IgD-negative memory B cell (primary cell): ENCODE data around the gene CATSPERD. TPM values are rescaled to one million over a fixed set of nuclear protein-coding genes. Genes with fewer than 3 reads are reported as not detected.
A peak's percentile ranks its signal among the peaks of the same experiment; 100 is the strongest.

Experiments used
- H3K27ac Mint-ChIP-seq, 3 donors: one replicate each; pipeline ENCODE4 v1.8.0; 2020 to 2022; ENCODE audit warnings: mild to moderate bottlenecking in 3 of 3, mixed read lengths in 3 of 3, moderate library complexity in 1 of 3
- H3K27me3 Mint-ChIP-seq: one replicate; pipeline ENCODE4 v1.8.0; 2021; ENCODE audit warnings: mixed read lengths
- H3K36me3 Mint-ChIP-seq: one replicate; pipeline ENCODE4 v1.8.0; 2020; ENCODE audit warnings: mild to moderate bottlenecking, mixed read lengths
- H3K4me1 Mint-ChIP-seq, 3 donors: one replicate each; pipeline ENCODE4 v1.8.0; 2020 to 2022; ENCODE audit warnings: mixed read lengths in 3 of 3, mild to moderate bottlenecking in 1 of 3
- H3K4me3 Mint-ChIP-seq, 4 donors: one replicate each; pipeline ENCODE4 v1.8.0; 2020 to 2022; ENCODE audit warnings: mild to moderate bottlenecking in 4 of 4, mixed read lengths in 4 of 4, moderate library complexity in 3 of 4
- H3K9me3 Mint-ChIP-seq, 3 donors: one replicate each; pipeline ENCODE4 v1.8.0; 2020 to 2021; ENCODE audit warnings: mixed read lengths in 3 of 3, mild to moderate bottlenecking in 1 of 3
- polyA plus RNA-seq: library from polyadenylated mRNA; unstranded; fragments of 300-500 nt; fragmentation: Illumina TruSeq; gene quantifications from one replicate; pipeline ENCODE4 v1.2.3, GENCODE V29; 2021

Gene CATSPERD
- polyA plus RNA-seq, 1 donor from 2014 or later, result not detected

- no peak overlapping the region for H3K4me3 Mint-ChIP-seq
- H3K36me3 Mint-ChIP-seq, result no peaks in the 10 kb centered on the region
- H3K4me1 Mint-ChIP-seq, result peaks cover 6 to 9% (median 8%) of the 10 kb centered on the region in 3 donors
- H3K9me3 Mint-ChIP-seq, result peaks cover 0 to 4% (median 3%) of the 10 kb centered on the region in 3 donors
- H3K27ac Mint-ChIP-seq, result no peak overlapping the region
- peaks cover 7% of the 10 kb centered on the region for H3K27me3 Mint-ChIP-seq
These were observed 103.3 kb downstream of the CATSPERD start for GRCh38 chr19:5823579-5824281.

GRCh38 chr19:5824751-5825150 lies 104.3 kb downstream of the CATSPERD start:
- Mint-ChIP-seq H3K4me3 (no peak overlapping the region), H3K27me3 (peaks cover 7% of the 10 kb centered on the region), H3K9me3 (peaks cover 0 to 4% (median 3%) of the 10 kb centered on the region in 3 donors), H3K4me1 (peaks cover 6 to 8% (median 8%) of the 10 kb centered on the region in 3 donors), H3K27ac (no peak overlapping the region), H3K36me3 (no peaks in the 10 kb centered on the region)

GRCh38 chr19:5825178-5825577 lies 104.7 kb downstream of the CATSPERD start:
- Mint-ChIP-seq H3K4me1 (peaks cover 6 to 10% (median 8%) of the 10 kb centered on the region in 3 donors), H3K27ac (peak overlapping the region in 1 of 3 donors; percentile 82), H3K4me3 (no peak overlapping the region), H3K36me3 (no peaks in the 10 kb centered on the region), H3K27me3 (peaks cover 11% of the 10 kb centered on the region), H3K9me3 (peaks cover 0 to 4% (median 3%) of the 10 kb centered on the region in 3 donors)

- H3K4me3 Mint-ChIP-seq, result peak overlapping the region; percentile 63 to 93 (median 76)
- H3K36me3 Mint-ChIP-seq, result no peaks in the 10 kb centered on the region
- H3K27me3 Mint-ChIP-seq, result peaks cover 9% of the 10 kb centered on the region
- H3K4me1 Mint-ChIP-seq, result peaks cover 6 to 8% (median 8%) of the 10 kb centered on the region in 3 donors
- peaks cover 0 to 4% (median 0%) of the 10 kb centered on the region in 3 donors for H3K9me3 Mint-ChIP-seq
- peak overlapping the region; percentile 46 to 90 (median 82) for H3K27ac Mint-ChIP-seq
These were observed 106.3 kb downstream of the CATSPERD start for GRCh38 chr19:5826531-5827341.

GRCh38 chr19:5827342-5827890 lies 107.0 kb downstream of the CATSPERD start:
- peaks cover 6 to 8% (median 8%) of the 10 kb centered on the region in 3 donors for H3K4me1 Mint-ChIP-seq
- no peaks in the 10 kb centered on the region for H3K36me3 Mint-ChIP-seq
- peak overlapping the region in 2 of 3 donors; percentile 82 to 90 for H3K27ac Mint-ChIP-seq
- H3K27me3 Mint-ChIP-seq, result peaks cover 12% of the 10 kb centered on the region
- H3K9me3 Mint-ChIP-seq, result peaks cover 0 to 4% (median 0%) of the 10 kb centered on the region in 3 donors
- peak overlapping the region; percentile 63 to 93 (median 76) for H3K4me3 Mint-ChIP-seq

GRCh38 chr19:5827891-5828660 lies 107.6 kb downstream of the CATSPERD start:
- Mint-ChIP-seq H3K27ac (peak overlapping the region; percentile 78 to 93 (median 92)), H3K27me3 (peaks cover 12% of the 10 kb centered on the region), H3K9me3 (peaks cover 0 to 2% (median 0%) of the 10 kb centered on the region in 3 donors), H3K4me3 (peak overlapping the region; percentile 85 to 95 (median 88)), H3K4me1 (peaks cover 6 to 8% (median 6%) of the 10 kb centered on the region in 3 donors), H3K36me3 (no peaks in the 10 kb centered on the region)

Other genes with a start within 250 kb of the CATSPERD start
- not detected for gene TINCR, start 152.7 kb upstream of the CATSPERD start, polyA plus RNA-seq
- 70.8 TPM for gene SAFB2, start 97.9 kb upstream of the CATSPERD start, polyA plus RNA-seq
- 110 TPM for gene SAFB, start 97.6 kb upstream of the CATSPERD start, polyA plus RNA-seq
- gene MICOS13, start 40.1 kb upstream of the CATSPERD start, polyA plus RNA-seq, result 107 TPM
- gene HSD11B1L, start 39.6 kb upstream of the CATSPERD start, polyA plus RNA-seq, result 2.1 TPM
- 2,640 TPM for gene RPL36, start 30.3 kb upstream of the CATSPERD start, polyA plus RNA-seq
- 38.5 TPM for gene LONP1, start 491 bp upstream of the CATSPERD start, polyA plus RNA-seq
- not detected for gene PRR22, start 64.1 kb downstream of the CATSPERD start, polyA plus RNA-seq
- gene DUS3L, start 70.5 kb downstream of the CATSPERD start, polyA plus RNA-seq, result 35.2 TPM
- gene NRTN, start 84.4 kb downstream of the CATSPERD start, polyA plus RNA-seq, result not detected
- 0.55 TPM for gene FUT6, start 119.1 kb downstream of the CATSPERD start, polyA plus RNA-seq
- gene FUT3, start 130.8 kb downstream of the CATSPERD start, polyA plus RNA-seq, result not detected
- not detected for gene FUT5, start 149.9 kb downstream of the CATSPERD start, polyA plus RNA-seq
- 371 TPM for gene NDUFA11, start 183.2 kb downstream of the CATSPERD start, polyA plus RNA-seq
- 4.2 TPM for gene VMAC, start 184.2 kb downstream of the CATSPERD start, polyA plus RNA-seq
- gene CAPS, start 193.6 kb downstream of the CATSPERD start, polyA plus RNA-seq, result 3.7 TPM